Stimulated activated CD8-positive, alpha-beta memory T cell treated with anti-CD3 and anti-CD28 coated beads, Interleukin-12 subunit alpha, Interleukin-12 subunit beta, amount 100 ng/mL, for 24 hours (primary cell): Measurements from ENCODE around the gene DPYSL4.
A peak's percentile ranks its signal among the peaks of the same experiment; 100 is the strongest.
"Not testable (repeated sequence)": the region's sequence is repeated elsewhere in the genome, so short reads cannot be mapped to it uniquely, and the experiment has no call there.

Experiments
- DNase-seq: peaks from one replicate; pipeline ENCODE4 v3.0.0-alpha.2; 2020; ENCODE audit errors: extremely low read depth

DPYSL4 gene

DNA sequence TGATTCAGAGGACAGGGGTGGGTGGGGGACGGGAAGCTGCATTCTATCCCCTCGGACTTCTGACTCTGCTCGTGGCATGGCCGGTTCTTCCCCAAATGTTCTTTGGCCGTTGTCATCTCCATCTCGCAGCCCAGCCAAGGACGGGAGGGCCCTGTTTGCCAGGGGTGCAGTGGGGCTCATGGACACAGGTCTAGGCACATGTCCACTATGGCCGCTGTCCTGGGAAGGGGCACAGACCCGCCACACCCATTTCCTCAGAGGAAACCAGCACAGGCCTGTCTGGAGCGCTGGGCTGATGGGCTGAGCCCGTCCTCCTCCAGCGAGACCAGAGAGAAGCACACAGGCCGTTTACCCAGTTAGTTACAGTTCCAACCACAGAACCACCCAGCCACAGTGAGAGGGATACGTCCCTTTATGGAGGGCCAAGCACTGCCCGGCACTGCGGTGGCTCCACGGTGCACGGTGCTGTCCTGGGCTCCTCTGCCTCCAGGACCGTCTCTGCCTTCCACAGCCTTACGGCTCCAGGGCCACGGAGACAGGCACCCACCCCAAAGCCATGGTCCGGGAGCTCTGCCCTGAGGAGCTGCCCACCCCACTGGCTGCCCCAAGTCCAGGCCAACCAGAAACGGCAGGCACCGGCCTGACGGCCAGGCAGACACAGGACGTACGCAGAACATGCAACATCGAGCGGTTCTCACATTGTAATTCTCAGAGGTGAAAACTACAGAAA lies 20.2 kb downstream of the DPYSL4 start:
- no peak for DNase-seq

DNA sequence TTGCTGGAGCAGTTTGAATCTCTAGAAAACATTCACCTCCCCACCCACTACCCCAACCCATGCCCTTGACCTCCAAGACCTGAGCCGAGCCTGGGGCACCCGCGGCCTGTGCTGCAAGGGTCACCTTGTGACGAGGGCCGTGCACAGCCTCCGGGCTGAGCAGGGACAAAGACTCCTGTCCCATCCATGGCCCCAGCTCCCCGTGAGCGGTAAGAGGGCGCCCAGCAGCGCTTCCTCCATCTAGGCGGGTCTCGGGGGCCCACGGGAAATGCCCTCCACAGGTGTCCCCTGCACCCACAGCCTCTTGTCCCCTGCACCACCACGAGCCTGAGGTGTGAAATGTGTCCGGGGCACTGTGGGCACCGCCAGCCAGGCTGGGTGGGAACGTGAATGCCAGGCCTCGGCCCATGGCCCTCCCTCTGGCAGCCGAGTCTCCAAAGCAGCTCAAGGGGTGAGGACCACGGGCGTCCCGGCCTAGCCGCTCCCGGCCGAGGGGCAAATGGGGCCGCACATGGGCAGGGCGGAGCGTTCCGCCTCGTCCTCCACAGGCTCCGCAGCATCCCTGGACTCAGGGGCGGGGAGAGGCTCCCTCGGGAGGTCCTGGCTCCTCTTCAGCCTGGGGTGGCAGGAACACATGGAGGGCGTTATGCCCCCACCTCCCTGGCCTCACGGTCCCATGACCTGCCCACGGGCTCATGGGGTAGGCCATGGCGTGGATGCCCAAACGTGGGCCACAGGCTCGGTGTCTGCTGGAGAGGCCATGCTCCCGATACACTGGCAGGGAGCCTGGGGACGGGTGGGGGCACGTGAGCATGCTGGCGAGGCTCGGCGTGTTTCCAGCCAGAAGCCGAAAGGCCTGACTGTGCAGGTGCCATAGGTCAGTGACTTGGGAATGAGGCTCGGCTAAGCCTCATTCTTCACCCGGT lies 21.1 kb downstream of the DPYSL4 start:
- no peak for DNase-seq

DNA sequence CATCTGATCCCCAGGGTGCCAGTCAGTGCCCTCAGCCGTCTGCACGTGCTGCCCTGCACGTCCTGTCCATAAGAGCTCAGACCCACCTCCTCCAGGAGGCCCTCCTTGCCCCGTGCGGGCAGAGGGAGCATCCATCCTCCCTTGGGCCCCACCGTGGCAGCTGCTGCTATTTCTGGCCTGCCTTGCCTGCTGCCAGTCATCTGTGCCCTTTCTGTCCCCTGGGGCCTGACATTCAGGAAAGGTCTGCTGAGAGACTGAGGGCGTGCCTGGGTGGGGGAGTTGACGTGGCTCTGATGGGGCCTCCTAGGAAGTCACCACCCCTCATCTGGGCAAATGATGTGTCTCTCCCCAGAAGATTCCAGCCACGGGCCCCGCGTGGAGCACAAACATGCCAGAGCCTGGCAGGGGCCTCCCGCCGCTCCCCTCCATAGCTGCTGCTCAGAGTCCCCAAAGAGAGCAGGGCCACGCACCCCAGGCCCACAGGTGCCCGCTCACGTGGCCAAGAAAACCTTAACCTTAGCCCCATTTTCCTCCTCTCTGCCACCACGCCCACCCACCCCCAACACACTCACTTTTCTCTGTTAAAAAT lies 21.8 kb downstream of the DPYSL4 start:
- no peak for DNase-seq

GRCh38 chr10:132209130-132209529 lies 22.4 kb downstream of the DPYSL4 start:
- DNase-seq = no peak

- DNase-seq = no peak
These were observed 23.3 kb downstream of the DPYSL4 start for GRCh38 chr10:132209978-132210530.

GRCh38 chr10:132210766-132211165 lies 24.0 kb downstream of the DPYSL4 start:
- DNase-seq = no peak

DNA sequence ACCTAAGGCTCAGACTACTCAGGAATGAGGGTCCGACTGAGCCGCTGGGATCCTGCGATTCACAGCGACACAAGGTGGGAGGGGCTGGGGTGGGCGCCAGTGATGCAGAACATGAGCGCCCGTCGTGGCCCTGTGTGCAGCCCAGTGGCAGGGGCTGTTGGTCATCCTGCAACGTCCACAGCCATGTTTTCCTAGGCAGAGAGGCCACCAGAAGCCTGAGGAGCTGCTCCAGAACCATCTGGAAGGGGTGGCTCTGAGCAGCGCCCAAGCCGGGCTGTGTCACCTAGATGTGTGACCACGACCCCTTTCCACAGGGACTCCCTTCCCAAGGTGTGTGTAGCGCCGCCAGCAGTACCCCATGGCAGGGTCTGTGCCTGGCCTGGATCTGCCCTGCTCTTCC lies 24.5 kb downstream of the DPYSL4 start:
- DNase-seq = no peak

GRCh38 chr10:132212816-132213215 lies 26.1 kb downstream of the DPYSL4 start:
- DNase-seq = no peak

GRCh38 chr10:132213917-132214316 lies 27.2 kb downstream of the DPYSL4 start:
- no peak for DNase-seq

GRCh38 chr10:132216441-132216840 lies 29.7 kb downstream of the DPYSL4 start:
- not testable (repeated sequence) for DNase-seq

- no peak for DNase-seq
These were observed 32.7 kb downstream of the DPYSL4 start for GRCh38 chr10:132219486-132219885.

DNA sequence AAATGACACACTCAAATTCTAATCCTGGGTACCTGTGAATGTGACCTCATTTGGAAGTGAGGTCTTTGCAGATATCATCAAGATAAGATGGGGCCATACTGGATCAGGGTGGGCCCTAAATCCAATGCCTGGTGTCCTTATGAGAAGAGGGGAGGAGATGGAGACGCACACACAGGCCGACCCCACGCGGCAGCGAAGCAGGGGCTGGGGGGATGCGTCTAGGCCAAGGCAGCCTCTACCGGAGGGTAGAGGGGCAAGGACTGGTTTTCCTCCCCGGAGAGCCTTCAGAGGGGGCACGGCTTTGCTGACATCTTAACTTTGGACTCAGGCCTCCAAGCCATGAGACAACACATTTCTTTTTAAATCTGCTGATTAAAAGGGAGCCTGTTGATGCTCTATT lies 33.3 kb downstream of the DPYSL4 start:
- no peak for DNase-seq

GRCh38 chr10:132220996-132221395 lies 34.2 kb downstream of the DPYSL4 start:
- not testable (repeated sequence) for DNase-seq

DNA sequence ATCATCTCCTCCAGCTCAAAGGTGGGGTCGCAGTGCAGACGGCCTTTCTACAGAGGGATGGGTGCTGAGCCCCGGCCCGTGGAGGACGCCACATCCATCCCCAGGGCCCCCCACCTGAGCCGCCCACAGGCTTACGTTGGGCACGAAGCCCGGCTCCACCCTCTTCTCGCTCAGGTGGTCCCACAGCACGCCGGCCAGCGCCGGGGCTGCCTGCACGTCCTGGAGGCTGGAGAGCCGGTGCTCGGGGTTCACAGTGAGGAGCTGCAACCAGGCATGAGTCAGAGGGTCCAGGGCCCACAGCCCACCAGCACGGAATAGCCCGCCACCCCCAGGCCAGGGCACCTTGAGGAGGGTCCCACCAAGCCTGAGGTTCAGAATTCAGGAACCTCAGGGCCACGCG lies 36.0 kb downstream of the DPYSL4 start:
- no peak for DNase-seq

- DNase-seq = peak; percentile 27
These were observed 36.4 kb downstream of the DPYSL4 start for GRCh38 chr10:132223156-132223590.

- DNase-seq = no peak
These were observed 37.0 kb downstream of the DPYSL4 start for GRCh38 chr10:132223611-132224342.

DNA sequence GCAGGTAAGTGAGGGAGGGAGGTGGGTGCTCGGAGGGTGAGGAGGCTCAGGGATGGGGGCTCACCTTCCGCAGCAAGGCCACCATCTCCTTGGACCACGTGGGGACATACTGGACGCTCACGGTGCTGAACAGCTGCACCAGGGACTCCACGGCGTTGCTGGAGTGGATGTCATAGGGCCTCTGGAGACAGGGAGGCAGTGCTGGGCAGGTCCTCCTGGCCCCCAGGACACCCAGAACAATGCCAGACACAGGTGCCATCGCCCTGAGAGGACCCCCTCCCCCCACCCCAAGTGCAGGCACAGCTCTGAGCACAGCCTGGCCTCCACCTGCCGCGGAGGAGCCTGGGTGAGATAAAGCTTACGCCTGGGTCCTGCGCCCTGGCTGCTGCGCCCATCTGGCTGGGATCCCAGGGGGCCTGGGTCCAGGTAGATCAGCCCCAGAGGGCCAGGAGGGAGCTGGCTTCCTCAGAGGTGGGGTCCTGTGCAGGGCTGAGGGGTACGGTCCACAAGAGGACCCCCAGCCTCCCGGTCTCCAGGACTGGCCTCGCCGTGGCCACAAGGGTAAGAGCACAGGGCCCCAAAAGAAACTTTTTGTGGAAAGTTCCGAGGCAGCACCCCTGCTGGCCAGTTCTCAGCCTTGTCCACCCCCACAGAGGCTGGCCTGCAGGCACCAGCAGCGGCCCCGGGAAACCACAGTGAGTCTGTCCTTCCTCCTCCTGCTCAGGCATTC lies 37.8 kb downstream of the DPYSL4 start:
- DNase-seq = no peak

- no peak for DNase-seq
These were observed 38.5 kb downstream of the DPYSL4 start for GRCh38 chr10:132225073-132225848.

DNA sequence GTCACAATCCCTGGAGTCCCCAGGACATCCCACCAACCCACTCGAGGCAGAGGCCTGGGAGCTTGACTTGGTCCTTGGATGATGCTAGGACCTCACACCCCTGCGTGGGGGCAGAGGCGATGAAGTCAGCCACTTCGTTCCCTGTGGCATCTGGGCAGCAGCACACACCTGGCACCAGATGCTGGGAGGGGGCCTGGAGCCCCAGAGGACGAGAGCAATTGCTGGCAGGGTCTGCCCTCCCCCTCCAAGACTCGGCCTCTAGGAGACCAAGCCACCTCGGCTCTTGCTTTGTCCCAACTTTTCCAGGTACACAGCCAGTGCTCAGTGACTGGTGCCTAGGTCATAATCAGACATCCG lies 39.1 kb downstream of the DPYSL4 start:
- no peak for DNase-seq
